ENCODE results near the gene CASKIN1.
A peak's percentile ranks its signal among the peaks of the same experiment; 100 is the strongest.

- TF ChIP-seq, protein P1, sequence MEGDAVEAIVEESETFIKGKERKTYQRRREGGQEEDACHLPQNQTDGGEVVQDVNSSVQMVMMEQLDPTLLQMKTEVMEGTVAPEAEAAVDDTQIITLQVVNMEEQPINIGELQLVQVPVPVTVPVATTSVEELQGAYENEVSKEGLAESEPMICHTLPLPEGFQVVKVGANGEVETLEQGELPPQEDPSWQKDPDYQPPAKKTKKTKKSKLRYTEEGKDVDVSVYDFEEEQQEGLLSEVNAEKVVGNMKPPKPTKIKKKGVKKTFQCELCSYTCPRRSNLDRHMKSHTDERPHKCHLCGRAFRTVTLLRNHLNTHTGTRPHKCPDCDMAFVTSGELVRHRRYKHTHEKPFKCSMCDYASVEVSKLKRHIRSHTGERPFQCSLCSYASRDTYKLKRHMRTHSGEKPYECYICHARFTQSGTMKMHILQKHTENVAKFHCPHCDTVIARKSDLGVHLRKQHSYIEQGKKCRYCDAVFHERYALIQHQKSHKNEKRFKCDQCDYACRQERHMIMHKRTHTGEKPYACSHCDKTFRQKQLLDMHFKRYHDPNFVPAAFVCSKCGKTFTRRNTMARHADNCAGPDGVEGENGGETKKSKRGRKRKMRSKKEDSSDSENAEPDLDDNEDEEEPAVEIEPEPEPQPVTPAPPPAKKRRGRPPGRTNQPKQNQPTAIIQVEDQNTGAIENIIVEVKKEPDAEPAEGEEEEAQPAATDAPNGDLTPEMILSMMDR (IDR thresholded peaks at IDR 0.05; ENCODE audit: insufficient read depth, low read length, poor library complexity, severe bottlenecking) = peak; percentile 29
- TF ChIP-seq EZH2phosphoT487 (conservative IDR thresholded peaks at IDR 0.05; ENCODE audit: low read length) = no peak
These were observed 1.5 kb downstream of the CASKIN1 start for GRCh38 chr16:2194852-2195321.
